Measurements from ENCODE around the gene NOL4L. TPM values are rescaled to one million over a fixed set of nuclear protein-coding genes. Genes with fewer than 3 reads are reported as not detected.

Gene NOL4L
- polyA plus RNA-seq, 2 of the 4 experiments (the other 2 are of a cell fraction) = 9.5 to 11.8 TPM

GRCh38 chr20:32518593-32519380 is 66.3 kb downstream of the NOL4L start:
- TF ChIP-seq, protein P1, sequence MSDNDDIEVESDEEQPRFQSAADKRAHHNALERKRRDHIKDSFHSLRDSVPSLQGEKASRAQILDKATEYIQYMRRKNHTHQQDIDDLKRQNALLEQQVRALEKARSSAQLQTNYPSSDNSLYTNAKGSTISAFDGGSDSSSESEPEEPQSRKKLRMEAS (IDR thresholded peaks at IDR 0.05) = no peak
- TF ChIP-seq EHF (CRISPR knock-in tag; IDR thresholded peaks at IDR 0.05) (no peak), ZFP36 (IDR thresholded peaks at IDR 0.05; ENCODE audit: borderline replicate concordance, partially characterized antibody) (no peak), TP53 (CRISPR knock-in tag; IDR thresholded peaks at IDR 0.05) (no peak), HOXB5 (CRISPR knock-in tag; IDR thresholded peaks at IDR 0.05) (no peak), HOXA7 (CRISPR knock-in tag; IDR thresholded peaks at IDR 0.05) (no peak), KDM5A (IDR thresholded peaks at IDR 0.05) (no peak), MAFK (IDR thresholded peaks at IDR 0.05; ENCODE audit: partially characterized antibody) (no peak), POLR2AphosphoS2 (conservative IDR thresholded peaks at IDR 0.05; ENCODE audit: low read length) (no peak), GATA3 (IDR thresholded peaks at IDR 0.05; ENCODE audit: borderline replicate concordance) (no peak), NR3C1 (IDR thresholded peaks at IDR 0.05) (no peak), NPAS2 (CRISPR knock-in tag; IDR thresholded peaks at IDR 0.05; ENCODE audit: borderline replicate concordance) (no peak)
- TF ChIP-seq, protein P2, sequence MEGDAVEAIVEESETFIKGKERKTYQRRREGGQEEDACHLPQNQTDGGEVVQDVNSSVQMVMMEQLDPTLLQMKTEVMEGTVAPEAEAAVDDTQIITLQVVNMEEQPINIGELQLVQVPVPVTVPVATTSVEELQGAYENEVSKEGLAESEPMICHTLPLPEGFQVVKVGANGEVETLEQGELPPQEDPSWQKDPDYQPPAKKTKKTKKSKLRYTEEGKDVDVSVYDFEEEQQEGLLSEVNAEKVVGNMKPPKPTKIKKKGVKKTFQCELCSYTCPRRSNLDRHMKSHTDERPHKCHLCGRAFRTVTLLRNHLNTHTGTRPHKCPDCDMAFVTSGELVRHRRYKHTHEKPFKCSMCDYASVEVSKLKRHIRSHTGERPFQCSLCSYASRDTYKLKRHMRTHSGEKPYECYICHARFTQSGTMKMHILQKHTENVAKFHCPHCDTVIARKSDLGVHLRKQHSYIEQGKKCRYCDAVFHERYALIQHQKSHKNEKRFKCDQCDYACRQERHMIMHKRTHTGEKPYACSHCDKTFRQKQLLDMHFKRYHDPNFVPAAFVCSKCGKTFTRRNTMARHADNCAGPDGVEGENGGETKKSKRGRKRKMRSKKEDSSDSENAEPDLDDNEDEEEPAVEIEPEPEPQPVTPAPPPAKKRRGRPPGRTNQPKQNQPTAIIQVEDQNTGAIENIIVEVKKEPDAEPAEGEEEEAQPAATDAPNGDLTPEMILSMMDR (IDR thresholded peaks at IDR 0.05) = no peak
- CTCF ChIA-PET = interaction anchor here (0.7 to 27.6 kb wide), 2 partner anchors 9 to 133 kb away, joined by 3 to 670 read pairs; no protein-coding TSS in a partner anchor
- Histone ChIP-seq H3K9me3 (no peaks in the 10 kb centered on the region), H3K4me3 (no peak overlapping the region), H3K4me2 (no peak overlapping the region), H3K27ac (no peak overlapping the region), H3K4me1 (no peaks in the 10 kb centered on the region)
- 83% methylated on average over 12 of the region's 14 CpGs for WGBS (ENCODE audit: missing lambda C conversion rate)
- DNase-seq (ENCODE audit: low read depth in 1 of 2, low spot score in 1 of 2) (no peak), FAIRE-seq (no peak), ATAC-seq (no peak)
- POLR2A ChIA-PET = no interaction called here

- POLR2A ChIA-PET = no interaction called here
- TF ChIP-seq HOXB5 (CRISPR knock-in tag; IDR thresholded peaks at IDR 0.05) (no peak), KDM1A (IDR thresholded peaks at IDR 0.05; ENCODE audit: low read depth) (no peak), MAZ (IDR thresholded peaks at IDR 0.05; ENCODE audit: borderline replicate concordance, low read depth, low read length) (no peak), FOXS1 (CRISPR knock-in tag; IDR thresholded peaks at IDR 0.05) (no peak), NPAS2 (CRISPR knock-in tag; IDR thresholded peaks at IDR 0.05; ENCODE audit: borderline replicate concordance) (no peak), CHD2 (IDR thresholded peaks at IDR 0.05; ENCODE audit: low read length, partially characterized antibody) (no peak), FOSB (CRISPR knock-in tag; IDR thresholded peaks at IDR 0.05) (no peak), BHLHE40 (IDR thresholded peaks at IDR 0.05; ENCODE audit: low read depth, low read length) (no peak), ZFP36 (IDR thresholded peaks at IDR 0.05; ENCODE audit: borderline replicate concordance, partially characterized antibody) (no peak), ELK1 (IDR thresholded peaks at IDR 0.05; ENCODE audit: low read depth, low read length) (no peak), PHF8 (IDR thresholded peaks at IDR 0.05; ENCODE audit: borderline replicate concordance, low read depth) (no peak), HDAC2 (IDR thresholded peaks at IDR 0.05) (no peak), RFX5 (IDR thresholded peaks at IDR 0.05) (no peak), ESRRA (IDR thresholded peaks at IDR 0.05; ENCODE audit: borderline replicate concordance, low read length) (no peak), TP53 (CRISPR knock-in tag; IDR thresholded peaks at IDR 0.05) (no peak)
- Histone ChIP-seq H3K4me2 (no peak overlapping the region), H3K4me1 (no peaks in the 10 kb centered on the region), H3K9me3 (no peaks in the 10 kb centered on the region), H3K27ac (no peak overlapping the region), H3K4me3 (no peak overlapping the region)
- FAIRE-seq (no peak), ATAC-seq (no peak), DNase-seq (ENCODE audit: low read depth in 1 of 2, low spot score in 1 of 2) (no peak)
- CTCF ChIA-PET = interaction anchor here (0.7 to 27.6 kb wide), 2 partner anchors 9 to 134 kb away, joined by 3 to 670 read pairs; no protein-coding TSS in a partner anchor
- WGBS (ENCODE audit: missing lambda C conversion rate) = 81% methylated on average over 15 of the region's 15 CpGs
Measured at GRCh38 chr20:32517914-32518592, 67.1 kb downstream of the NOL4L start.
